B cell (primary cell): ENCODE data around the gene RPL10. TPM values are rescaled to one million over a fixed set of nuclear protein-coding genes. Genes with fewer than 3 reads are reported as not detected.

Experiments
- ATAC-seq: fragments of 200-7000 bp; cut with Tn5 transposase; one replicate; pipeline ENCODE4 v1.10.0; 2021; ENCODE audit warnings: low read depth, mild to moderate bottlenecking, moderate number of reproducible peaks, moderate library complexity
- CTCF ChIA-PET: fragments of 350-600 bp; sonication (Branson Sonifier 250); formaldehyde crosslinking; loops from one replicate; lab custom pipeline; 2021; ENCODE audit warnings: antibody characterized with exemption, inconsistent platforms; lab: Charles Lee
- POLR2A ChIA-PET: fragments of 350-600 bp; sonication (Branson Sonifier 250); formaldehyde crosslinking; loops from one replicate; lab custom pipeline; 2021; ENCODE audit warnings: antibody characterized with exemption; lab: Charles Lee
- DNase-seq: peaks from one replicate; pipeline ENCODE4 v3.0.0; 2013
- H2AFZ ChIP-seq: 2 replicates; pipeline ENCODE4 v1.6.1; 2012; ENCODE audit warnings: mild to moderate bottlenecking, low read depth, low read length; ENCODE audit not compliant: insufficient read depth, poor library complexity, severe bottlenecking
- H3K27ac ChIP-seq, 2 donors: 1 replicate in 1 of 2; 2 replicates in 1 of 2; pipeline ENCODE4 v1.5.1; 2012 to 2013; ENCODE audit warnings: low read length in 2 of 2, mild to moderate bottlenecking in 2 of 2, moderate library complexity in 1 of 2
- H3K27me3 ChIP-seq, 4 experiments: fragments of 200-600 bp in 1 of 4; sonication (generic) in 1 of 4; replicated peaks in 1 of 4; 1 replicate in 2 of 4; 2 replicates in 2 of 4; pipeline versions ENCODE4 v1.6.1 to v1.7.0; 2013 to 2016; ENCODE audit warnings: low read length in 3 of 4, mild to moderate bottlenecking in 2 of 4, mixed read lengths in 1 of 4, moderate library complexity in 1 of 4; ENCODE audit not compliant: insufficient read depth in 4 of 4, control insufficient read depth in 3 of 4; ENCODE audit errors: control extremely low read depth in 1 of 4
- H3K36me3 ChIP-seq, 2 experiments: replicated peaks in 1 of 2; 1 replicate in 1 of 2; 2 replicates in 1 of 2; pipeline versions ENCODE4 v1.6.1 to v1.7.1; 2013; ENCODE audit warnings: low read length in 1 of 2; ENCODE audit not compliant: insufficient read depth in 2 of 2, control insufficient read depth in 1 of 2; ENCODE audit errors: control extremely low read depth in 1 of 2, extremely low read depth in 1 of 2
- H3K4me1 ChIP-seq, 2 donors: fragments of 200-600 bp in 1 of 2; sonication (generic) in 1 of 2; 1 replicate in 1 of 2; 2 replicates in 1 of 2; pipeline versions ENCODE4 v1.5.1 to v1.6.1; 2013 to 2017; ENCODE audit warnings: low read length in 2 of 2; ENCODE audit not compliant: control insufficient read depth in 2 of 2, insufficient read depth in 2 of 2
- H3K4me2 ChIP-seq: replicated peaks from 2 replicates; pipeline ENCODE3; 2012; ENCODE audit warnings: mild to moderate bottlenecking, low read depth, low read length; ENCODE audit not compliant: poor library complexity, severe bottlenecking
- H3K4me3 ChIP-seq, 5 experiments: fragments of 200-600 bp in 1 of 5; sonication (generic) in 1 of 5; 1 replicate in 3 of 5; 2 replicates in 2 of 5; pipeline versions ENCODE4 v1.5.1 to v1.7.0; 2011 to 2016; ENCODE audit warnings: low read length in 4 of 5, mild to moderate bottlenecking in 4 of 5, low read depth in 2 of 5, control low read depth in 1 of 5, moderate library complexity in 1 of 5; ENCODE audit not compliant: insufficient read depth in 1 of 5; ENCODE audit errors: control extremely low read depth in 1 of 5, extremely low read depth in 1 of 5
- H3K79me2 ChIP-seq: fragments of 200-600 bp; sonication (generic); one replicate; pipeline ENCODE4 v1.6.0; 2016; ENCODE audit warnings: low read length; ENCODE audit not compliant: control insufficient read depth, insufficient read depth
- H3K9ac ChIP-seq: fragments of 200-600 bp; sonication (generic); 2 replicates; pipeline ENCODE4 v1.6.1; 2017; ENCODE audit warnings: mild to moderate bottlenecking, low read length, moderate library complexity
- H3K9me3 ChIP-seq, 3 donors: one replicate each; pipeline versions ENCODE4 v1.6.1 to v1.7.1; 2013; ENCODE audit warnings: low read length in 2 of 3; ENCODE audit not compliant: control insufficient read depth in 2 of 3, insufficient read depth in 1 of 3; ENCODE audit errors: control extremely low read depth in 1 of 3
- H4K20me1 ChIP-seq: 2 replicates; pipeline ENCODE4 v1.6.0; 2012; ENCODE audit warnings: mild to moderate bottlenecking, low read length; ENCODE audit not compliant: insufficient read depth, control insufficient read depth, poor library complexity, severe bottlenecking
- H3K27ac Mint-ChIP-seq: one replicate; pipeline ENCODE4 v1.8.0; 2021; ENCODE audit warnings: mixed read lengths
- H3K27me3 Mint-ChIP-seq: one replicate; pipeline ENCODE4 v1.8.0; 2021; ENCODE audit warnings: mixed read lengths
- H3K4me1 Mint-ChIP-seq: one replicate; pipeline ENCODE4 v1.8.0; 2021; ENCODE audit warnings: mixed read lengths
- H3K4me3 Mint-ChIP-seq: one replicate; pipeline ENCODE4 v1.8.0; 2021; ENCODE audit warnings: mixed read lengths
- H3K9me3 Mint-ChIP-seq: one replicate; pipeline ENCODE4 v1.8.0; 2022; ENCODE audit warnings: mixed read lengths; ENCODE audit not compliant: insufficient read depth
- CTCF ChIP-seq: fragments of 200-600 bp; IDR thresholded peaks from one replicate; pipeline ENCODE4 v1.8.0; 2022; ENCODE audit warnings: antibody characterized with exemption, mild to moderate bottlenecking
- EZH2 ChIP-seq: IDR thresholded peaks from 2 replicates; pipeline ENCODE4 v1.6.1; 2012; ENCODE audit warnings: borderline replicate concordance, low read depth, mild to moderate bottlenecking, moderate library complexity, low read length; ENCODE audit not compliant: insufficient read depth, poor library complexity, severe bottlenecking
- WGBS: methylation state at CpG from one replicate; pipeline ENCODE4 v1.1.5; 2013; ENCODE audit warnings: missing lambda C conversion rate; ENCODE audit not compliant: insufficient coverage; 5-methylcytosine and 5-hydroxymethylcytosine counted together
- intact Hi-C: fragments of 100-400 bp; cut with micrococcal nuclease; formaldehyde crosslinking; loops from one replicate; pipeline ENCODE4 v1.10.0; 2022
- polyA plus RNA-seq: library from polyadenylated mRNA; depleted of rRNA; stranded (reverse); fragments of >200 nt; gene quantifications from 2 replicates; pipeline ENCODE4 v1.2.3, GENCODE V29; 2012
- total RNA-seq, 2 donors: library from RNA; stranded (reverse); fragments of 120-200 nt in 1 of 2; gene quantifications; 1 replicate in 1 of 2; 2 replicates in 1 of 2; pipeline versions ENCODE4 v1.2.3 to v1.2.4, GENCODE V29; 2013 to 2022

The RPL10 gene
- total and polyA plus RNA-seq, 2 donors (not counting 1 experiment from before 2014, with no cell fraction given) = 4,073 to 16,482 TPM

DNA sequence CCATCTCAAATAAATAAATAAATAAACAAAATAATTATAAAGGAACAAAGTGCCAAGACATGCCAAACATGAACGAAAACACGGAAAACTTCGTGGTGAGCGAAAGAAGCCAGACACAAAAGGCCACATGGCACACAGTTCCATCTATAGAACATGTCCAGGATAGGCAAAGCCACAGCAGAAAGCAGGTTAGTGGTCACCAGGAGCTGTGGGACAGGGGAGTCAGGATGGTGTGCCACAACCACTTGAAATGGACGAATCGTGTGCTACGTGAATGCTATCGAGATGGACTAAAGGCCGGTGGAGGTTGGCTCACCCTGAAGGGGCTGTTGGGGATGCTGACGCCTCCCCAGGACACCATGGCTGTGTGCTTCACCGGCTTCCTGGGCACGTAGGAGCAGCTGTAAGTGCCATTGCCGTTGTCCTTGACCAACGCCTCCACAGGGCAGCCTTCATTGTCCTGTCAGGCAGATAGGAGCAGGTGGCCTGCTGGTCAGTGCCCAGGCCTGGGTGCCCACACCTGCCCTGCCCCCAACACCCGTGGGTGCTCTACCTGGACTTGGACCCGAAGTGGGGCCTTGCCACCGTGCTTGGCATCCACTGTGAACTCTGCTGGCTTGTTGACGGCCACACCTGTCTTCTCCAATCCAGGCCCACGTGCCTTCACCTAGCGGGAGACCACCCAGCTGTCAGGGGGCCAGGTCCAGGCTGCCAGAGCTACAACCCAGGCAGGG lies 34.3 kb upstream of the RPL10 start:
- Histone ChIP-seq H4K20me1 (peaks cover 63% of the 10 kb centered on the region), H2AFZ (no peak overlapping the region), H3K9ac (no peak overlapping the region), H3K4me2 (no peak overlapping the region), H3K27me3 (no peaks in the 10 kb centered on the region), H3K4me3 (no peak overlapping the region), H3K9me3 (no peaks in the 10 kb centered on the region), H3K79me2 (peaks cover 57% of the 10 kb centered on the region), H3K36me3 (peaks cover 0 to 85% of the 10 kb centered on the region in 2 experiments), H3K27ac (no peak overlapping the region), H3K4me1 (peaks cover 8 to 20% of the 10 kb centered on the region in 2 donors)
- H3K27ac Mint-ChIP-seq = peak overlapping the region; percentile 10
- peaks cover 7% of the 10 kb centered on the region for H3K4me1 Mint-ChIP-seq
- TF ChIP-seq EZH2 (no peak), CTCF (no peak)
- H3K9me3 Mint-ChIP-seq = no peaks in the 10 kb centered on the region
- CTCF ChIA-PET = no interaction called here
- no peak for DNase-seq
- no peak overlapping the region for H3K4me3 Mint-ChIP-seq
- no peaks in the 10 kb centered on the region for H3K27me3 Mint-ChIP-seq
- ATAC-seq = no peak
- intact Hi-C loops = no loop called here
- POLR2A ChIA-PET = no interaction called here
- 97% methylated on average over 16 of the region's 20 CpGs for WGBS

DNA sequence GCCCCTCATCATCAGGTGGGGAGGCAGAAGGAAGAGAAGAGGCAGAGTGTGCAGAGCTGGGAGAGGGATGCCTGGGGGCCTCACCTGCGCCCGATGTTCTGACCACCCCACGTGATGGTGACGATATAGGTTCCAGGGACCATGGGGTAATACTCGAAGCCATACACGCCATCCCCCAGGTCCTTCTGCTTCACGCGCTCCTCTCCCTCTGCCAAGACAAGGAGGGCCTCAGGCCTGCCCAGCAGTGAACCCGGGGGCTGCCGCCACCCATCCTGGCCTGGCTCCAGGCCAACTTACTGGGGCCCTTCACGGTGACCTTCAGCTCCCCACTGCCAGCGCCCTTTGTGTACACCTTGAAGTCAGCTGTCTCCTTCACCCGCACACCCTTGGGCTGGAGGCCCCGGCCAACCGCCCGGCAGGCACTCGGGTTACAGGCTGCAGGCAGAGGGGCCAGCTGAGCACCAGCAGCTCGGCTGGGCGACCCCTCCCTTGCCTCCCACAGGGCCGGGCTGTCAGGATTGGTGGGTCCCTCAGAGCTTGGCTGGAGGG lies 33.1 kb upstream of the RPL10 start:
- Histone ChIP-seq H3K4me3 (no peak overlapping the region), H4K20me1 (peaks cover 51% of the 10 kb centered on the region), H2AFZ (no peak overlapping the region), H3K4me2 (no peak overlapping the region), H3K79me2 (peaks cover 63% of the 10 kb centered on the region), H3K27me3 (no peaks in the 10 kb centered on the region), H3K9me3 (no peaks in the 10 kb centered on the region), H3K36me3 (peaks cover 0 to 73% of the 10 kb centered on the region in 2 experiments), H3K9ac (no peak overlapping the region), H3K27ac (no peak overlapping the region), H3K4me1 (peaks cover 8 to 24% of the 10 kb centered on the region in 2 donors)
- no peak for TF ChIP-seq CTCF
- no peak for TF ChIP-seq EZH2
- ChIA-PET POLR2A (no interaction called here), CTCF (interaction anchor here (1.5 kb wide), 1 partner anchor 8 kb away, joined by 4 read pairs; no protein-coding TSS in a partner anchor)
- no peaks in the 10 kb centered on the region for H3K27me3 Mint-ChIP-seq
- intact Hi-C loops = no loop called here
- WGBS = 90% methylated on average over 12 of the region's 20 CpGs
- ATAC-seq = no peak
- H3K9me3 Mint-ChIP-seq = no peaks in the 10 kb centered on the region
- peaks cover 7% of the 10 kb centered on the region for H3K4me1 Mint-ChIP-seq
- H3K4me3 Mint-ChIP-seq = no peak overlapping the region
- no peak for DNase-seq
- no peak overlapping the region for H3K27ac Mint-ChIP-seq
